Measurements from ENCODE around the gene NFX1. TPM values are rescaled to one million over a fixed set of nuclear protein-coding genes. Genes with fewer than 3 reads are reported as not detected.

Gene NFX1
- total RNA-seq, 1 experiment from 2014 or later = 15.4 TPM

DNA sequence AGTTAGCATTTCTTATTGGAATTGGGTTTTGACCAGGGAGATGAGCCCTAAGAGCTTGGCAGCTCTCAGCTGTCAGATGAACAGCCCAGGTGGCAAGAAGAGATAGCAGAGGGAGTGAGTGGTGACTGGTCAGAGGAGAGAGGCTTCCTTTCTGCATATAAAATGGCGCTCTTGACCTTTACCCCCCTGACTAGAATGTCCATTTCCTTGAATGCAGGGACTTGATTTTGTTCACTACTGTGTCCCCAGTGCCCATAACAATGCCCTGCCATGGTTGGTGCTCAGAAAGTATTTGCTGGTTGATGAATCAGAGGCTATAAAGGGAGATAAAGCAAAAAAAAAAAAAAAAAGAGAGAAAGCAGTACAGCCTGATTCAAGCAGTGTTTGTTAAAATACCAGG, 18.3 kb upstream of the NFX1 start:
- intact Hi-C loops (cut with micrococcal nuclease) = no loop called here
- POLR2A ChIA-PET (ENCODE audit: unreplicated experiment) = no interaction called here
- no peaks in the 10 kb centered on the region for H3K9me2 ChIP-seq (replicated peaks; ENCODE audit: low read length)
- TF ChIP-seq, protein P1, sequence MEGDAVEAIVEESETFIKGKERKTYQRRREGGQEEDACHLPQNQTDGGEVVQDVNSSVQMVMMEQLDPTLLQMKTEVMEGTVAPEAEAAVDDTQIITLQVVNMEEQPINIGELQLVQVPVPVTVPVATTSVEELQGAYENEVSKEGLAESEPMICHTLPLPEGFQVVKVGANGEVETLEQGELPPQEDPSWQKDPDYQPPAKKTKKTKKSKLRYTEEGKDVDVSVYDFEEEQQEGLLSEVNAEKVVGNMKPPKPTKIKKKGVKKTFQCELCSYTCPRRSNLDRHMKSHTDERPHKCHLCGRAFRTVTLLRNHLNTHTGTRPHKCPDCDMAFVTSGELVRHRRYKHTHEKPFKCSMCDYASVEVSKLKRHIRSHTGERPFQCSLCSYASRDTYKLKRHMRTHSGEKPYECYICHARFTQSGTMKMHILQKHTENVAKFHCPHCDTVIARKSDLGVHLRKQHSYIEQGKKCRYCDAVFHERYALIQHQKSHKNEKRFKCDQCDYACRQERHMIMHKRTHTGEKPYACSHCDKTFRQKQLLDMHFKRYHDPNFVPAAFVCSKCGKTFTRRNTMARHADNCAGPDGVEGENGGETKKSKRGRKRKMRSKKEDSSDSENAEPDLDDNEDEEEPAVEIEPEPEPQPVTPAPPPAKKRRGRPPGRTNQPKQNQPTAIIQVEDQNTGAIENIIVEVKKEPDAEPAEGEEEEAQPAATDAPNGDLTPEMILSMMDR (conservative IDR thresholded peaks at IDR 0.05; ENCODE audit: low read depth, low read length) = no peak
- TF ChIP-seq EZH2phosphoT487 (IDR thresholded peaks at IDR 0.05; ENCODE audit: borderline replicate concordance, low read length) (no peak), EZH2 (IDR thresholded peaks at IDR 0.05; ENCODE audit: low read length, unreplicated experiment) (no peak)
- no peaks in the 10 kb centered on the region for H4K20me1 ChIP-seq (ENCODE audit: low read length)
- peaks cover 31% of the 10 kb centered on the region for H3K4me1 ChIP-seq (ENCODE audit: insufficient read depth, low read length)
- no peak overlapping the region for H3K9ac ChIP-seq (ENCODE audit: low read length)
- H3F3A ChIP-seq (ENCODE audit: low read length, unreplicated experiment) = peaks cover 7% of the 10 kb centered on the region
- H3K27ac ChIP-seq (ENCODE audit: low read length) = peak overlapping the region; percentile 74
- H3K36me3 ChIP-seq (ENCODE audit: low read depth, low read length) = peaks cover 26% of the 10 kb centered on the region
- H3K9me3 ChIP-seq (ENCODE audit: low read length) = no peaks in the 10 kb centered on the region
- DNase-seq (peak; percentile 58), ATAC-seq (peak; percentile 85)
- CTCF ChIA-PET = interaction anchor here (0.7 kb wide), 1 partner anchor 181 kb away, joined by 4 read pairs; no protein-coding TSS in a partner anchor
- no peaks in the 10 kb centered on the region for H3K27me3 ChIP-seq (ENCODE audit: low read length)
- no peak overlapping the region for H2AFZ ChIP-seq (ENCODE audit: low read length)
- peak overlapping the region; percentile 41; the same call in 1 of the 2 replicates for H3K4me2 ChIP-seq (ENCODE audit: low read length)
- BruUV-seq (replicated peaks) = no TSS peak
- no peak overlapping the region for H3K4me3 ChIP-seq (ENCODE audit: low read length)
- H3K79me2 ChIP-seq (ENCODE audit: low read length) = peaks cover 5% of the 10 kb centered on the region; the same call in 1 of the 2 replicates

- intact Hi-C loops (cut with micrococcal nuclease) = no loop called here
- H3K4me3 ChIP-seq (ENCODE audit: low read length) = no peak overlapping the region
- peaks cover 7% of the 10 kb centered on the region for H3F3A ChIP-seq (ENCODE audit: low read length, unreplicated experiment)
- H4K20me1 ChIP-seq (ENCODE audit: low read length) = no peaks in the 10 kb centered on the region
- TF ChIP-seq EZH2 (IDR thresholded peaks at IDR 0.05; ENCODE audit: low read length, unreplicated experiment) = no peak
- TF ChIP-seq, protein P1 (conservative IDR thresholded peaks at IDR 0.05; ENCODE audit: low read depth, low read length) = no peak
- TF ChIP-seq EZH2phosphoT487 (IDR thresholded peaks at IDR 0.05; ENCODE audit: borderline replicate concordance, low read length) = no peak
- no peaks in the 10 kb centered on the region for H3K9me3 ChIP-seq (ENCODE audit: low read length)
- peak overlapping the region; percentile 31 for H3K27ac ChIP-seq (ENCODE audit: low read length)
- BruUV-seq (replicated peaks) = no TSS peak
- no peak overlapping the region for H2AFZ ChIP-seq (ENCODE audit: low read length)
- no peaks in the 10 kb centered on the region for H3K9me2 ChIP-seq (replicated peaks; ENCODE audit: low read length)
- ATAC-seq = no peak
- peaks cover 30% of the 10 kb centered on the region for H3K36me3 ChIP-seq (ENCODE audit: low read depth, low read length)
- no peaks in the 10 kb centered on the region for H3K27me3 ChIP-seq (ENCODE audit: low read length)
- ChIA-PET POLR2A (ENCODE audit: unreplicated experiment) (interaction anchor here (0.6 to 0.7 kb wide), 2 partner anchors 30 to 71 kb away, joined by 3 to 4 read pairs; no protein-coding TSS in a partner anchor), CTCF (interaction anchor here (1.1 kb wide), 1 partner anchor 180 kb away, joined by 4 read pairs; no protein-coding TSS in a partner anchor)
- no peak overlapping the region for H3K9ac ChIP-seq (ENCODE audit: low read length)
- peaks cover 31% of the 10 kb centered on the region for H3K4me1 ChIP-seq (ENCODE audit: insufficient read depth, low read length)
- peaks cover 4% of the 10 kb centered on the region; the same call in 1 of the 2 replicates for H3K79me2 ChIP-seq (ENCODE audit: low read length)
- no peak for DNase-seq
- 0 out of 2 replicates have a peak overlapping the region, but pooled peaks have one; percentile 12 for H3K4me2 ChIP-seq (ENCODE audit: low read length)
Observed at GRCh38 chr9:33273266-33273971, 16.9 kb upstream of the NFX1 start.

GRCh38 chr9:33273972-33274328, 16.4 kb upstream of the NFX1 start:
- TF ChIP-seq, protein P1 (conservative IDR thresholded peaks at IDR 0.05; ENCODE audit: low read depth, low read length) = no peak
- TF ChIP-seq EZH2phosphoT487 (IDR thresholded peaks at IDR 0.05; ENCODE audit: borderline replicate concordance, low read length) (no peak), EZH2 (IDR thresholded peaks at IDR 0.05; ENCODE audit: low read length, unreplicated experiment) (no peak)
- H3K9me2 ChIP-seq (replicated peaks; ENCODE audit: low read length) = no peaks in the 10 kb centered on the region
- CTCF ChIA-PET = interaction anchor here (1.1 kb wide), 1 partner anchor 179 kb away, joined by 4 read pairs; no protein-coding TSS in a partner anchor
- H3K9me3 ChIP-seq (ENCODE audit: low read length) = no peaks in the 10 kb centered on the region
- peaks cover 31% of the 10 kb centered on the region for H3K4me1 ChIP-seq (ENCODE audit: insufficient read depth, low read length)
- H3F3A ChIP-seq (ENCODE audit: low read length, unreplicated experiment) = peaks cover 7% of the 10 kb centered on the region
- H2AFZ ChIP-seq (ENCODE audit: low read length) = no peak overlapping the region
- H3K79me2 ChIP-seq (ENCODE audit: low read length) = peaks cover 4% of the 10 kb centered on the region; the same call in 1 of the 2 replicates
- ATAC-seq = 0 out of 2 replicates have a peak, but pooled peaks have one; percentile 37
- no TSS peak for BruUV-seq (replicated peaks)
- peaks cover 25% of the 10 kb centered on the region for H3K36me3 ChIP-seq (ENCODE audit: low read depth, low read length)
- H4K20me1 ChIP-seq (ENCODE audit: low read length) = no peaks in the 10 kb centered on the region
- H3K27me3 ChIP-seq (ENCODE audit: low read length) = no peaks in the 10 kb centered on the region
- POLR2A ChIA-PET (ENCODE audit: unreplicated experiment) = interaction anchor here (0.6 to 0.7 kb wide), 2 partner anchors 29 to 71 kb away, joined by 3 to 4 read pairs; no protein-coding TSS in a partner anchor
- H3K4me2 ChIP-seq (ENCODE audit: low read length) = 0 out of 2 replicates have a peak overlapping the region, but pooled peaks have one; percentile 12
- DNase-seq = peak; percentile 15
- H3K9ac ChIP-seq (ENCODE audit: low read length) = no peak overlapping the region
- no peak overlapping the region for H3K4me3 ChIP-seq (ENCODE audit: low read length)
- H3K27ac ChIP-seq (ENCODE audit: low read length) = peak overlapping the region; percentile 31
- intact Hi-C loops (cut with micrococcal nuclease) = no loop called here
